HG03108 (cell line): ENCODE data around the gene CHST13.

Experiments used
- ATAC-seq: cut with Tn5 transposase; IDR thresholded peaks from one replicate; pipeline ENCODE4 v1.9.1; 2021; ENCODE audit warnings: moderate library complexity; ENCODE audit not compliant: unreplicated experiment

The CHST13 gene

GRCh38 chr3:126553284-126554084 lies 29.5 kb downstream of the CHST13 start:
- no peak for ATAC-seq

- ATAC-seq, result no peak
Measured at GRCh38 chr3:126554560-126555525, 30.9 kb downstream of the CHST13 start.

GRCh38 chr3:126555795-126556636 lies 32.1 kb downstream of the CHST13 start:
- no peak for ATAC-seq

- ATAC-seq, result no peak
Measured at GRCh38 chr3:126556637-126557414, 32.9 kb downstream of the CHST13 start.

- ATAC-seq, result no peak
Measured at GRCh38 chr3:126557415-126557745, 33.4 kb downstream of the CHST13 start.

GRCh38 chr3:126557761-126558160 lies 33.8 kb downstream of the CHST13 start:
- ATAC-seq, result no peak

- ATAC-seq, result no peak
Measured at GRCh38 chr3:126558336-126559071, 34.5 kb downstream of the CHST13 start, which contains the start of gene C3orf22. C3orf22 (minus strand) TSS chr3:126558932; CDS start chr3:126553390, 5,542 bp downstream.

- ATAC-seq, result no peak
Measured at GRCh38 chr3:126562737-126563276, 38.9 kb downstream of the CHST13 start.

GRCh38 chr3:126567696-126568438 lies 43.9 kb downstream of the CHST13 start:
- no peak for ATAC-seq

GRCh38 chr3:126568776-126569342 lies 44.9 kb downstream of the CHST13 start:
- ATAC-seq, result no peak

- ATAC-seq, result no peak
Measured at GRCh38 chr3:126569390-126569975, 45.5 kb downstream of the CHST13 start.

GRCh38 chr3:126570103-126570541 lies 46.2 kb downstream of the CHST13 start:
- no peak for ATAC-seq

- no peak for ATAC-seq
Measured at GRCh38 chr3:126571078-126571477, 47.1 kb downstream of the CHST13 start.

GRCh38 chr3:126573492-126574117 lies 49.6 kb downstream of the CHST13 start:
- ATAC-seq, result no peak

- ATAC-seq, result no peak
Measured at GRCh38 chr3:126577261-126577660, 53.3 kb downstream of the CHST13 start.

GRCh38 chr3:126578702-126579101 lies 54.7 kb downstream of the CHST13 start:
- no peak for ATAC-seq

- ATAC-seq, result no peak
Measured at GRCh38 chr3:126580746-126581145, 56.8 kb downstream of the CHST13 start.
